IMR-90 (cell line): ENCODE data around the gene OGFR. TPM values are rescaled to one million over a fixed set of nuclear protein-coding genes. Genes with fewer than 3 reads are reported as not detected.

Experiments used
- ATAC-seq: fragments of 200-7000 bp; cut with Tn5 transposase; 2 replicates; pipeline ENCODE4 v1.9.1; 2020; ENCODE audit warnings: low read depth, mild to moderate bottlenecking, moderate library complexity
- BruUV-seq: library from RNA; stranded (reverse); fragments of 400-500 nt; replicated peaks from 2 replicates; lab custom pipeline; 2021; lab: Mats Ljungman, UMichigan
- CTCF ChIA-PET: fragments of 300-600 bp; formaldehyde crosslinking; extraction: SDS; loops from one replicate; lab custom pipeline; 2021; ENCODE audit warnings: antibody characterized with exemption; lab: Yijun Ruan, JAX
- POLR2A ChIA-PET: fragments of 300-600 bp; sonication (Branson Sonifier 250); formaldehyde crosslinking; loops from one replicate; lab custom pipeline; 2022; ENCODE audit warnings: antibody characterized with exemption; ENCODE audit not compliant: unreplicated experiment; lab: Charles Lee
- DNase-seq: peaks from one replicate; pipeline ENCODE4 v3.0.0; 2013
- H2AFZ ChIP-seq: replicated peaks from 2 replicates; pipeline ENCODE3; 2013; ENCODE audit warnings: low read length, mild to moderate bottlenecking; ENCODE audit not compliant: poor library complexity
- H2AK5ac ChIP-seq: 2 replicates; pipeline ENCODE4 v1.6.1; 2013; ENCODE audit warnings: low read depth, low read length, inconsistent platforms
- H2AK9ac ChIP-seq: replicated peaks from 2 replicates; pipeline ENCODE3; 2013; ENCODE audit warnings: mild to moderate bottlenecking, low read depth, low read length, moderate library complexity; ENCODE audit not compliant: poor library complexity
- H2BK120ac ChIP-seq: 2 replicates; pipeline ENCODE4 v1.6.1; 2013; ENCODE audit warnings: low read depth, low read length, inconsistent platforms
- H2BK15ac ChIP-seq: 3 replicates; pipeline ENCODE4 v1.6.1; 2013; ENCODE audit warnings: low read depth, low read length, inconsistent platforms
- H2BK20ac ChIP-seq: 2 replicates; pipeline ENCODE4 v1.6.1; 2013; ENCODE audit warnings: low read depth, mild to moderate bottlenecking, inconsistent platforms, low read length, moderate library complexity
- H2BK5ac ChIP-seq: 2 replicates; pipeline ENCODE4 v1.6.1; 2013; ENCODE audit warnings: mild to moderate bottlenecking, low read depth, low read length, inconsistent platforms; ENCODE audit not compliant: poor library complexity, severe bottlenecking
- H3K14ac ChIP-seq: replicated peaks from 2 replicates; pipeline ENCODE4 v1.6.1; 2013; ENCODE audit warnings: low read depth, low read length, inconsistent platforms
- H3K18ac ChIP-seq: 2 replicates; pipeline ENCODE4 v1.6.1; 2013; ENCODE audit warnings: low read depth, low read length, control low read depth
- H3K23ac ChIP-seq: 2 replicates; pipeline ENCODE4 v1.6.1; 2013; ENCODE audit warnings: low read depth, low read length, inconsistent platforms
- H3K27ac ChIP-seq: 2 replicates; pipeline ENCODE4 v1.5.1; 2013; ENCODE audit warnings: mild to moderate bottlenecking, control low read depth, low read length; ENCODE audit not compliant: insufficient read depth
- H3K27me3 ChIP-seq: 2 replicates; pipeline ENCODE4 v1.6.1; 2013; ENCODE audit warnings: low read length; ENCODE audit not compliant: control insufficient read depth, insufficient read depth
- H3K36me3 ChIP-seq: 2 replicates; pipeline ENCODE4 v1.6.1; 2013; ENCODE audit warnings: low read length, mixed read lengths; ENCODE audit not compliant: control insufficient read depth, insufficient read depth
- H3K4ac ChIP-seq: 2 replicates; pipeline ENCODE4 v1.6.1; 2013; ENCODE audit warnings: low read depth, low read length, inconsistent platforms
- H3K4me1 ChIP-seq: 2 replicates; pipeline ENCODE4 v1.6.1; 2013; ENCODE audit warnings: low read length, mixed read lengths; ENCODE audit not compliant: control insufficient read depth, insufficient read depth
- H3K4me2 ChIP-seq: 2 replicates; pipeline ENCODE4 v1.6.1; 2013; ENCODE audit warnings: low read depth, mild to moderate bottlenecking, control low read depth, low read length, moderate library complexity
- H3K4me3 ChIP-seq: 2 replicates; pipeline ENCODE4 v1.5.1; 2013; ENCODE audit warnings: low read depth, mild to moderate bottlenecking, control low read depth, low read length, moderate library complexity; ENCODE audit not compliant: insufficient read depth
- H3K56ac ChIP-seq: 2 replicates; pipeline ENCODE4 v1.6.1; 2013; ENCODE audit warnings: low read length, inconsistent platforms; ENCODE audit not compliant: insufficient read depth; ENCODE audit errors: extremely low read depth
- H3K79me1 ChIP-seq, 2 experiments: 2 replicates each; pipeline ENCODE4 v1.6.1; 2013; ENCODE audit warnings: low read length in 2 of 2, inconsistent platforms in 1 of 2, low read depth in 1 of 2
- H3K9ac ChIP-seq: 2 replicates; pipeline ENCODE4 v1.6.1; 2013; ENCODE audit warnings: low read depth, low read length, control low read depth
- H3K9me1 ChIP-seq: 2 replicates; pipeline ENCODE4 v1.6.1; 2013; ENCODE audit warnings: low read length, inconsistent platforms; ENCODE audit not compliant: insufficient read depth
- H3K9me3 ChIP-seq: 2 replicates; pipeline ENCODE4 v1.6.1; 2013; ENCODE audit warnings: low read length; ENCODE audit not compliant: control insufficient read depth, insufficient read depth
- H4K20me1 ChIP-seq: 2 replicates; pipeline ENCODE4 v1.6.1; 2013; ENCODE audit warnings: low read length, inconsistent platforms; ENCODE audit not compliant: insufficient read depth
- H4K5ac ChIP-seq: 2 replicates; pipeline ENCODE4 v1.6.1; 2013; ENCODE audit warnings: mild to moderate bottlenecking, low read depth, low read length, control low read depth
- H4K8ac ChIP-seq, 2 experiments: 2 replicates each; pipeline ENCODE4 v1.6.1; 2013; ENCODE audit warnings: low read depth in 2 of 2, low read length in 2 of 2, control low read depth in 1 of 2, inconsistent platforms in 1 of 2
- H4K91ac ChIP-seq: 2 replicates; pipeline ENCODE4 v1.6.1; 2013; ENCODE audit warnings: low read depth, low read length, inconsistent platforms; ENCODE audit not compliant: insufficient read depth
- BHLHE40 ChIP-seq: fragments of 150-350 bp; IDR thresholded peaks from 2 replicates; pipeline ENCODE4 v1.6.1; 2016; ENCODE audit warnings: mild to moderate bottlenecking, low read depth, low read length
- CHD1 ChIP-seq: IDR thresholded peaks from 2 replicates; pipeline ENCODE4 v1.6.1; 2012; ENCODE audit warnings: low read depth, low read length, improper control_type of control experiment
- MAFK ChIP-seq: IDR thresholded peaks from 2 replicates; pipeline ENCODE4 v1.6.1; 2012; ENCODE audit warnings: low read depth, low read length, improper control_type of control experiment
- MAZ ChIP-seq: IDR thresholded peaks from 2 replicates; pipeline ENCODE4 v1.6.1; 2012; ENCODE audit warnings: low read depth, mild to moderate bottlenecking, low read length, improper control_type of control experiment, moderate library complexity, borderline replicate concordance
- RAD21 ChIP-seq: IDR thresholded peaks from 2 replicates; pipeline ENCODE4 v1.6.1; 2012; ENCODE audit warnings: low read length, improper control_type of control experiment
- SMC3 ChIP-seq: fragments of 150-350 bp; IDR thresholded peaks from 2 replicates; pipeline ENCODE4 v1.6.1; 2016; ENCODE audit warnings: low read depth, mild to moderate bottlenecking, antibody characterized with exemption, low read length, moderate library complexity
- WGBS, 2 experiments: methylation state at CpG; one replicate each; pipeline versions ENCODE4 v1.1.5 to v1.1.7; 2013; ENCODE audit warnings: missing lambda C conversion rate in 2 of 2; ENCODE audit not compliant: insufficient read length in 1 of 2; ENCODE audit errors: extremely low coverage in 2 of 2; 5-methylcytosine and 5-hydroxymethylcytosine counted together
- dilution Hi-C: fragments of 300-500 bp; cut with HindIII; formaldehyde crosslinking; loops from one replicate; pipeline ENCODE4 v1.14.3; 2018; ENCODE audit warnings: low sequenced_read_pairs; ENCODE audit not compliant: unreplicated experiment
- in situ Hi-C: fragments of 300-500 bp; cut with MboI; formaldehyde crosslinking; loops from 3 replicates; pipeline ENCODE4 v1.14.3; 2019; ENCODE audit warnings: low sequenced_read_pairs, inconsistent platforms, mixed read lengths
- intact Hi-C: fragments of 100-400 bp; cut with micrococcal nuclease; formaldehyde crosslinking; loops from 2 replicates; pipeline ENCODE4 v1.10.0; 2022
- polyA plus RNA-seq, 3 experiments: library from polyadenylated mRNA; depleted of rRNA; stranded (reverse); fragments of >200 nt; gene quantifications; 2 replicates each; pipeline ENCODE4 v1.2.3, GENCODE V29; 2012; ENCODE audit warnings: low replicate concordance in 1 of 3
- total RNA-seq: library from RNA; depleted of rRNA; stranded (reverse); fragments of >200 nt; gene quantifications from 2 replicates; pipeline ENCODE4 v1.2.3, GENCODE V29; 2012
- TF ChIP-seq, protein P1 (sequence below): fragments of 150-350 bp; IDR thresholded peaks from 2 replicates; pipeline ENCODE4 v1.6.1; 2016; ENCODE audit warnings: low read depth, mild to moderate bottlenecking, low read length, moderate library complexity, borderline replicate concordance
- TF ChIP-seq, protein P2 (sequence below): fragments of 150-350 bp; IDR thresholded peaks from 2 replicates; pipeline ENCODE4 v1.6.1; 2017; ENCODE audit warnings: mild to moderate bottlenecking, antibody characterized with exemption, low read length, low read depth

Gene OGFR
- total and polyA plus RNA-seq, 2 of the 4 experiments (the other 2 are of a cell fraction): 22.4 to 30.1 TPM

DNA sequence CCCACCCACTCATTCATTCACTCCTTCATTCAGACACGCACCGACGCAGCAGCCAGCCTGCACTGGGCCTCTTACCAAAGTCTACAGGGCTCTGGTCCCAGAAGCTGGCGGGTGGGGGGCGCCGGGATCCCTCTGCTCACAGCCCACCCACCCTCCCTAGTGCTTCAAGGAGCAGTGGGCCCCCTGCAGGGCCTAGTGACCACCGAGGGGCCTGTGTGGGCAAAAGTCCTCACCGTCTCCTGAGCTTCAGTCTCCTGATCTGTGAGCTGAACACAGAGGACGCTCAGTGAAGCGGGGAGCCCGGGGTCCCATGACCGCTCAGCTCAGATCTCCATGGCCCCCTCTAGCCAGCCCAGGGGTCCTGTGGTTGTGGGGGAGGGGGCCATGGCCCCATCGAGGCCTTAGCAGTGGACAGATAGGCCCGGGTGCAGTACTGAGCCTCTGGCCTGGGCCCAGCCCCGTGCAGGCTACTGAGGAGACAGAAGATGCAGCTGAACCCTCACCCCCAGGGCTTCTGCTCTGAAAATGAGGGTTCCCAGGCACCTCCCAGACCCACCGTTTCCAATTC is 41.8 kb upstream of the OGFR start:
- intact Hi-C loops: no loop called here
- H2AK9ac ChIP-seq: no peak overlapping the region
- no peak overlapping the region for H2BK20ac ChIP-seq
- no peak overlapping the region for H3K23ac ChIP-seq
- no peak overlapping the region for H2AK5ac ChIP-seq
- dilution Hi-C loops: no loop called here
- ATAC-seq (no peak), DNase-seq (no peak)
- H3K27ac ChIP-seq: no peak overlapping the region
- BruUV-seq: no TSS peak
- H4K20me1 ChIP-seq: no peaks in the 10 kb centered on the region
- H2BK120ac ChIP-seq: no peak overlapping the region
- no CpG with 5 or more reads among the region's 16 CpGs for WGBS, 2 experiments
- H3K4ac ChIP-seq: no peak overlapping the region
- CTCF ChIA-PET: no interaction called here
- H3K4me2 ChIP-seq: no peak overlapping the region
- H3K79me1 ChIP-seq: no peaks in the 10 kb centered on the region
- no peak overlapping the region for H2AFZ ChIP-seq
- peaks cover 11% of the 10 kb centered on the region; the same call in 1 of the 2 replicates for H3K27me3 ChIP-seq
- no peaks in the 10 kb centered on the region for H3K9me1 ChIP-seq
- H3K4me3 ChIP-seq: no peak overlapping the region
- H3K56ac ChIP-seq: no peak overlapping the region
- no peaks in the 10 kb centered on the region for H3K36me3 ChIP-seq
- no peak overlapping the region for H3K9ac ChIP-seq
- peaks cover 2% of the 10 kb centered on the region; the same call in 1 of the 2 replicates for H3K4me1 ChIP-seq
- H3K18ac ChIP-seq: no peak overlapping the region
- H3K9me3 ChIP-seq: no peaks in the 10 kb centered on the region
- no peak overlapping the region for H4K91ac ChIP-seq
- POLR2A ChIA-PET: no interaction called here
- TF ChIP-seq, protein P1, sequence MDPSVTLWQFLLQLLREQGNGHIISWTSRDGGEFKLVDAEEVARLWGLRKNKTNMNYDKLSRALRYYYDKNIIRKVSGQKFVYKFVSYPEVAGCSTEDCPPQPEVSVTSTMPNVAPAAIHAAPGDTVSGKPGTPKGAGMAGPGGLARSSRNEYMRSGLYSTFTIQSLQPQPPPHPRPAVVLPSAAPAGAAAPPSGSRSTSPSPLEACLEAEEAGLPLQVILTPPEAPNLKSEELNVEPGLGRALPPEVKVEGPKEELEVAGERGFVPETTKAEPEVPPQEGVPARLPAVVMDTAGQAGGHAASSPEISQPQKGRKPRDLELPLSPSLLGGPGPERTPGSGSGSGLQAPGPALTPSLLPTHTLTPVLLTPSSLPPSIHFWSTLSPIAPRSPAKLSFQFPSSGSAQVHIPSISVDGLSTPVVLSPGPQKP: no peak
- TF ChIP-seq MAFK (no peak), SMC3 (no peak), BHLHE40 (no peak), RAD21 (no peak), MAZ (no peak), CHD1 (no peak)
- TF ChIP-seq, protein P2, sequence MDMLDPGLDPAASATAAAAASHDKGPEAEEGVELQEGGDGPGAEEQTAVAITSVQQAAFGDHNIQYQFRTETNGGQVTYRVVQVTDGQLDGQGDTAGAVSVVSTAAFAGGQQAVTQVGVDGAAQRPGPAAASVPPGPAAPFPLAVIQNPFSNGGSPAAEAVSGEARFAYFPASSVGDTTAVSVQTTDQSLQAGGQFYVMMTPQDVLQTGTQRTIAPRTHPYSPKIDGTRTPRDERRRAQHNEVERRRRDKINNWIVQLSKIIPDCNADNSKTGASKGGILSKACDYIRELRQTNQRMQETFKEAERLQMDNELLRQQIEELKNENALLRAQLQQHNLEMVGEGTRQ: no peak
- no peak overlapping the region for H4K8ac ChIP-seq
- H2BK15ac ChIP-seq: no peak overlapping the region
- in situ Hi-C loops: no loop called here
- H3K14ac ChIP-seq: no peak overlapping the region
- H2BK5ac ChIP-seq: no peak overlapping the region
- H4K5ac ChIP-seq: no peak overlapping the region
